IMR-90 (cell line): ENCODE results near the gene KRTAP20-3. TPM values are rescaled to one million over a fixed set of nuclear protein-coding genes. Genes with fewer than 3 reads are reported as not detected.

ENCODE experiments used
- ATAC-seq: fragments of 200-7000 bp; cut with Tn5 transposase; 2 replicates; pipeline ENCODE4 v1.9.1; 2020; ENCODE audit warnings: low read depth, mild to moderate bottlenecking, moderate library complexity
- BruUV-seq: library from RNA; stranded (reverse); fragments of 400-500 nt; replicated peaks from 2 replicates; lab custom pipeline; 2021; lab: Mats Ljungman, UMichigan
- CTCF ChIA-PET: fragments of 300-600 bp; formaldehyde crosslinking; extraction: SDS; loops from one replicate; lab custom pipeline; 2021; ENCODE audit warnings: antibody characterized with exemption; lab: Yijun Ruan, JAX
- POLR2A ChIA-PET: fragments of 300-600 bp; sonication (Branson Sonifier 250); formaldehyde crosslinking; loops from one replicate; lab custom pipeline; 2022; ENCODE audit warnings: antibody characterized with exemption; ENCODE audit not compliant: unreplicated experiment; lab: Charles Lee
- DNase-seq: peaks from one replicate; pipeline ENCODE4 v3.0.0; 2013
- H2AFZ ChIP-seq: replicated peaks from 2 replicates; pipeline ENCODE3; 2013; ENCODE audit warnings: low read length, mild to moderate bottlenecking; ENCODE audit not compliant: poor library complexity
- H2AK5ac ChIP-seq: 2 replicates; pipeline ENCODE4 v1.6.1; 2013; ENCODE audit warnings: low read depth, low read length, inconsistent platforms
- H2AK9ac ChIP-seq: replicated peaks from 2 replicates; pipeline ENCODE3; 2013; ENCODE audit warnings: mild to moderate bottlenecking, low read depth, low read length, moderate library complexity; ENCODE audit not compliant: poor library complexity
- H2BK120ac ChIP-seq: 2 replicates; pipeline ENCODE4 v1.6.1; 2013; ENCODE audit warnings: low read depth, low read length, inconsistent platforms
- H2BK15ac ChIP-seq: 3 replicates; pipeline ENCODE4 v1.6.1; 2013; ENCODE audit warnings: low read depth, low read length, inconsistent platforms
- H2BK20ac ChIP-seq: 2 replicates; pipeline ENCODE4 v1.6.1; 2013; ENCODE audit warnings: low read depth, mild to moderate bottlenecking, inconsistent platforms, low read length, moderate library complexity
- H2BK5ac ChIP-seq: 2 replicates; pipeline ENCODE4 v1.6.1; 2013; ENCODE audit warnings: mild to moderate bottlenecking, low read depth, low read length, inconsistent platforms; ENCODE audit not compliant: poor library complexity, severe bottlenecking
- H3K14ac ChIP-seq: replicated peaks from 2 replicates; pipeline ENCODE4 v1.6.1; 2013; ENCODE audit warnings: low read depth, low read length, inconsistent platforms
- H3K18ac ChIP-seq: 2 replicates; pipeline ENCODE4 v1.6.1; 2013; ENCODE audit warnings: low read depth, low read length, control low read depth
- H3K23ac ChIP-seq: 2 replicates; pipeline ENCODE4 v1.6.1; 2013; ENCODE audit warnings: low read depth, low read length, inconsistent platforms
- H3K27ac ChIP-seq: 2 replicates; pipeline ENCODE4 v1.5.1; 2013; ENCODE audit warnings: mild to moderate bottlenecking, control low read depth, low read length; ENCODE audit not compliant: insufficient read depth
- H3K27me3 ChIP-seq: 2 replicates; pipeline ENCODE4 v1.6.1; 2013; ENCODE audit warnings: low read length; ENCODE audit not compliant: control insufficient read depth, insufficient read depth
- H3K36me3 ChIP-seq: 2 replicates; pipeline ENCODE4 v1.6.1; 2013; ENCODE audit warnings: low read length, mixed read lengths; ENCODE audit not compliant: control insufficient read depth, insufficient read depth
- H3K4ac ChIP-seq: 2 replicates; pipeline ENCODE4 v1.6.1; 2013; ENCODE audit warnings: low read depth, low read length, inconsistent platforms
- H3K4me1 ChIP-seq: 2 replicates; pipeline ENCODE4 v1.6.1; 2013; ENCODE audit warnings: low read length, mixed read lengths; ENCODE audit not compliant: control insufficient read depth, insufficient read depth
- H3K4me2 ChIP-seq: 2 replicates; pipeline ENCODE4 v1.6.1; 2013; ENCODE audit warnings: low read depth, mild to moderate bottlenecking, control low read depth, low read length, moderate library complexity
- H3K4me3 ChIP-seq: 2 replicates; pipeline ENCODE4 v1.5.1; 2013; ENCODE audit warnings: low read depth, mild to moderate bottlenecking, control low read depth, low read length, moderate library complexity; ENCODE audit not compliant: insufficient read depth
- H3K56ac ChIP-seq: 2 replicates; pipeline ENCODE4 v1.6.1; 2013; ENCODE audit warnings: low read length, inconsistent platforms; ENCODE audit not compliant: insufficient read depth; ENCODE audit errors: extremely low read depth
- H3K79me1 ChIP-seq, 2 experiments: 2 replicates each; pipeline ENCODE4 v1.6.1; 2013; ENCODE audit warnings: low read length in 2 of 2, inconsistent platforms in 1 of 2, low read depth in 1 of 2
- H3K9ac ChIP-seq: 2 replicates; pipeline ENCODE4 v1.6.1; 2013; ENCODE audit warnings: low read depth, low read length, control low read depth
- H3K9me1 ChIP-seq: 2 replicates; pipeline ENCODE4 v1.6.1; 2013; ENCODE audit warnings: low read length, inconsistent platforms; ENCODE audit not compliant: insufficient read depth
- H3K9me3 ChIP-seq: 2 replicates; pipeline ENCODE4 v1.6.1; 2013; ENCODE audit warnings: low read length; ENCODE audit not compliant: control insufficient read depth, insufficient read depth
- H4K20me1 ChIP-seq: 2 replicates; pipeline ENCODE4 v1.6.1; 2013; ENCODE audit warnings: low read length, inconsistent platforms; ENCODE audit not compliant: insufficient read depth
- H4K5ac ChIP-seq: 2 replicates; pipeline ENCODE4 v1.6.1; 2013; ENCODE audit warnings: mild to moderate bottlenecking, low read depth, low read length, control low read depth
- H4K8ac ChIP-seq, 2 experiments: 2 replicates each; pipeline ENCODE4 v1.6.1; 2013; ENCODE audit warnings: low read depth in 2 of 2, low read length in 2 of 2, control low read depth in 1 of 2, inconsistent platforms in 1 of 2
- H4K91ac ChIP-seq: 2 replicates; pipeline ENCODE4 v1.6.1; 2013; ENCODE audit warnings: low read depth, low read length, inconsistent platforms; ENCODE audit not compliant: insufficient read depth
- BHLHE40 ChIP-seq: fragments of 150-350 bp; IDR thresholded peaks from 2 replicates; pipeline ENCODE4 v1.6.1; 2016; ENCODE audit warnings: mild to moderate bottlenecking, low read depth, low read length
- CEBPB ChIP-seq: IDR thresholded peaks from 2 replicates; pipeline ENCODE4 v1.6.1; 2012; ENCODE audit warnings: low read depth, low read length, improper control_type of control experiment
- CHD1 ChIP-seq: IDR thresholded peaks from 2 replicates; pipeline ENCODE4 v1.6.1; 2012; ENCODE audit warnings: low read depth, low read length, improper control_type of control experiment
- FOS ChIP-seq: fragments of 150-350 bp; IDR thresholded peaks from 2 replicates; pipeline ENCODE4 v1.6.1; 2016; ENCODE audit warnings: low read depth, low read length
- MAFK ChIP-seq: IDR thresholded peaks from 2 replicates; pipeline ENCODE4 v1.6.1; 2012; ENCODE audit warnings: low read depth, low read length, improper control_type of control experiment
- MAZ ChIP-seq: IDR thresholded peaks from 2 replicates; pipeline ENCODE4 v1.6.1; 2012; ENCODE audit warnings: low read depth, mild to moderate bottlenecking, low read length, improper control_type of control experiment, moderate library complexity, borderline replicate concordance
- MXI1 ChIP-seq: IDR thresholded peaks from 2 replicates; pipeline ENCODE4 v1.6.1; 2012; ENCODE audit warnings: low read depth, mild to moderate bottlenecking, low read length, moderate library complexity, borderline replicate concordance
- NFE2L2 ChIP-seq: fragments of 150-350 bp; IDR thresholded peaks from 2 replicates; pipeline ENCODE4 v1.6.1; 2016; ENCODE audit warnings: low read depth, mild to moderate bottlenecking, low read length
- POLR2A ChIP-seq: IDR thresholded peaks from 2 replicates; pipeline ENCODE4 v1.6.1; 2012; ENCODE audit warnings: mild to moderate bottlenecking, low read depth, low read length
- RAD21 ChIP-seq: IDR thresholded peaks from 2 replicates; pipeline ENCODE4 v1.6.1; 2012; ENCODE audit warnings: low read length, improper control_type of control experiment
- RCOR1 ChIP-seq: IDR thresholded peaks from 2 replicates; pipeline ENCODE4 v1.6.1; 2012; ENCODE audit warnings: mild to moderate bottlenecking, low read length, improper control_type of control experiment; ENCODE audit not compliant: insufficient replicate concordance
- RFX5 ChIP-seq: IDR thresholded peaks from 2 replicates; pipeline ENCODE4 v1.8.0; 2012; ENCODE audit warnings: low read depth, mild to moderate bottlenecking, low read length, moderate library complexity
- SMC3 ChIP-seq: fragments of 150-350 bp; IDR thresholded peaks from 2 replicates; pipeline ENCODE4 v1.6.1; 2016; ENCODE audit warnings: low read depth, mild to moderate bottlenecking, antibody characterized with exemption, low read length, moderate library complexity
- WGBS, 2 experiments: methylation state at CpG; one replicate each; pipeline versions ENCODE4 v1.1.5 to v1.1.7; 2013; ENCODE audit warnings: missing lambda C conversion rate in 2 of 2; ENCODE audit not compliant: insufficient read length in 1 of 2; ENCODE audit errors: extremely low coverage in 2 of 2; 5-methylcytosine and 5-hydroxymethylcytosine counted together
- dilution Hi-C: fragments of 300-500 bp; cut with HindIII; formaldehyde crosslinking; loops from one replicate; pipeline ENCODE4 v1.14.3; 2018; ENCODE audit warnings: low sequenced_read_pairs; ENCODE audit not compliant: unreplicated experiment
- in situ Hi-C: fragments of 300-500 bp; cut with MboI; formaldehyde crosslinking; loops from 3 replicates; pipeline ENCODE4 v1.14.3; 2019; ENCODE audit warnings: low sequenced_read_pairs, inconsistent platforms, mixed read lengths
- intact Hi-C: fragments of 100-400 bp; cut with micrococcal nuclease; formaldehyde crosslinking; loops from 2 replicates; pipeline ENCODE4 v1.10.0; 2022
- polyA plus RNA-seq, 3 experiments: library from polyadenylated mRNA; depleted of rRNA; stranded (reverse); fragments of >200 nt; gene quantifications; 2 replicates each; pipeline ENCODE4 v1.2.3, GENCODE V29; 2012; ENCODE audit warnings: low replicate concordance in 1 of 3
- total RNA-seq: library from RNA; depleted of rRNA; stranded (reverse); fragments of >200 nt; gene quantifications from 2 replicates; pipeline ENCODE4 v1.2.3, GENCODE V29; 2012
- TF ChIP-seq, protein P1 (sequence below): fragments of 150-350 bp; IDR thresholded peaks from 2 replicates; pipeline ENCODE4 v1.6.1; 2017; ENCODE audit warnings: mild to moderate bottlenecking, antibody characterized with exemption, low read length, low read depth
- TF ChIP-seq, protein P2 (sequence below): fragments of 150-350 bp; IDR thresholded peaks from 2 replicates; pipeline ENCODE4 v1.6.1; 2016; ENCODE audit warnings: low read depth, mild to moderate bottlenecking, low read length, moderate library complexity, borderline replicate concordance
- TF ChIP-seq, protein P3 (sequence below): conservative IDR thresholded peaks from 2 replicates; pipeline ENCODE4 v1.5.1; 2012; ENCODE audit warnings: mild to moderate bottlenecking, low read depth, low read length, improper control_type of control experiment

KRTAP20-3 gene
- total and polyA plus RNA-seq, 2 of the 4 experiments (the other 2 are of a cell fraction) = not detected

DNA sequence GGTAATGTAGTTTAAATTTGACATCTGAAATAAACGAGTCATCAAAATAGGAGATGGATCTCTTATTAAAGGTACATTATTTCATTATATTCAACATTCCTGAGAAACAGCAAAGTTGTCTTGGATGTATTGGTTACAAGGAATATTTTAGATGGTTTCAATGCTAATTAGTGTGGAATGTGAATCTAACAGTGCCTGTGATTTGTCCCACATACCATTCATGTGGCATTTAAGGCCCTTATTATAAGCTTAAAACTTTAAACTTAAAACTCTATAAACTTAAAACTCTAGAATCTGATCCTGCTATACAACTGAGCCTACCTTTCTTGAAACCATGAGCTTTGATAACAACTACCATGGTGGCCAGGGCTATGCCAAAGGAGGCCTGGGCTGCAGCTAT lies 41.9 kb upstream of the KRTAP20-3 start, which contains the start of gene KRTAP22-1:
KRTAP22-1 (plus strand) TSS at position 301 of the 400 bp plus-strand sequence.
- H3K23ac ChIP-seq = no peak within 1 kb of the TSS
- no peak within 1 kb of the TSS for H2BK120ac ChIP-seq
- H4K91ac ChIP-seq = no peak within 1 kb of the TSS
- no peak within 1 kb of the TSS for H2BK5ac ChIP-seq
- no peak within 1 kb of the TSS for H2AK5ac ChIP-seq
- H2AFZ ChIP-seq = no peak within 1 kb of the TSS
- no peak within 1 kb of the TSS for H3K4me3 ChIP-seq
- no peak within 1 kb of the TSS for H3K4me2 ChIP-seq
- ATAC-seq (no peak), DNase-seq (no peak)
- H4K8ac ChIP-seq = no peak within 1 kb of the TSS
- BruUV-seq = no TSS peak
- dilution Hi-C loops = no loop called here
- H2BK20ac ChIP-seq = no peak within 1 kb of the TSS
- TF ChIP-seq MXI1 (no peak), CHD1 (no peak), MAFK (no peak), SMC3 (no peak), RAD21 (no peak), MAZ (no peak), NFE2L2 (no peak), RFX5 (no peak), RCOR1 (no peak), CEBPB (no peak), POLR2A (no peak), FOS (no peak), BHLHE40 (no peak)
- TF ChIP-seq, protein P1, sequence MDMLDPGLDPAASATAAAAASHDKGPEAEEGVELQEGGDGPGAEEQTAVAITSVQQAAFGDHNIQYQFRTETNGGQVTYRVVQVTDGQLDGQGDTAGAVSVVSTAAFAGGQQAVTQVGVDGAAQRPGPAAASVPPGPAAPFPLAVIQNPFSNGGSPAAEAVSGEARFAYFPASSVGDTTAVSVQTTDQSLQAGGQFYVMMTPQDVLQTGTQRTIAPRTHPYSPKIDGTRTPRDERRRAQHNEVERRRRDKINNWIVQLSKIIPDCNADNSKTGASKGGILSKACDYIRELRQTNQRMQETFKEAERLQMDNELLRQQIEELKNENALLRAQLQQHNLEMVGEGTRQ = no peak
- TF ChIP-seq, protein P2, sequence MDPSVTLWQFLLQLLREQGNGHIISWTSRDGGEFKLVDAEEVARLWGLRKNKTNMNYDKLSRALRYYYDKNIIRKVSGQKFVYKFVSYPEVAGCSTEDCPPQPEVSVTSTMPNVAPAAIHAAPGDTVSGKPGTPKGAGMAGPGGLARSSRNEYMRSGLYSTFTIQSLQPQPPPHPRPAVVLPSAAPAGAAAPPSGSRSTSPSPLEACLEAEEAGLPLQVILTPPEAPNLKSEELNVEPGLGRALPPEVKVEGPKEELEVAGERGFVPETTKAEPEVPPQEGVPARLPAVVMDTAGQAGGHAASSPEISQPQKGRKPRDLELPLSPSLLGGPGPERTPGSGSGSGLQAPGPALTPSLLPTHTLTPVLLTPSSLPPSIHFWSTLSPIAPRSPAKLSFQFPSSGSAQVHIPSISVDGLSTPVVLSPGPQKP = no peak
- TF ChIP-seq, protein P3, sequence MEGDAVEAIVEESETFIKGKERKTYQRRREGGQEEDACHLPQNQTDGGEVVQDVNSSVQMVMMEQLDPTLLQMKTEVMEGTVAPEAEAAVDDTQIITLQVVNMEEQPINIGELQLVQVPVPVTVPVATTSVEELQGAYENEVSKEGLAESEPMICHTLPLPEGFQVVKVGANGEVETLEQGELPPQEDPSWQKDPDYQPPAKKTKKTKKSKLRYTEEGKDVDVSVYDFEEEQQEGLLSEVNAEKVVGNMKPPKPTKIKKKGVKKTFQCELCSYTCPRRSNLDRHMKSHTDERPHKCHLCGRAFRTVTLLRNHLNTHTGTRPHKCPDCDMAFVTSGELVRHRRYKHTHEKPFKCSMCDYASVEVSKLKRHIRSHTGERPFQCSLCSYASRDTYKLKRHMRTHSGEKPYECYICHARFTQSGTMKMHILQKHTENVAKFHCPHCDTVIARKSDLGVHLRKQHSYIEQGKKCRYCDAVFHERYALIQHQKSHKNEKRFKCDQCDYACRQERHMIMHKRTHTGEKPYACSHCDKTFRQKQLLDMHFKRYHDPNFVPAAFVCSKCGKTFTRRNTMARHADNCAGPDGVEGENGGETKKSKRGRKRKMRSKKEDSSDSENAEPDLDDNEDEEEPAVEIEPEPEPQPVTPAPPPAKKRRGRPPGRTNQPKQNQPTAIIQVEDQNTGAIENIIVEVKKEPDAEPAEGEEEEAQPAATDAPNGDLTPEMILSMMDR = no peak
- H3K9me1 ChIP-seq = no peaks in the 10 kb centered on the region
- ChIA-PET CTCF (no interaction called here), POLR2A (no interaction called here)
- H3K56ac ChIP-seq = no peak within 1 kb of the TSS
- H3K9me3 ChIP-seq = peaks cover 14% of the 10 kb centered on the region
- H3K18ac ChIP-seq = no peak within 1 kb of the TSS
- H3K4ac ChIP-seq = no peak within 1 kb of the TSS
- intact Hi-C loops = no loop called here
- no peak within 1 kb of the TSS for H3K9ac ChIP-seq
- H3K36me3 ChIP-seq = no peaks in the 10 kb centered on the region
- H3K14ac ChIP-seq = no peak within 1 kb of the TSS
- H3K27ac ChIP-seq = no peak within 1 kb of the TSS
- H2AK9ac ChIP-seq = no peak within 1 kb of the TSS
- no peak within 1 kb of the TSS for H2BK15ac ChIP-seq
- WGBS, 2 experiments = no CpG with 5 or more reads among the region's 1 CpG
- in situ Hi-C loops = no loop called here
- H4K5ac ChIP-seq = no peak within 1 kb of the TSS
- H4K20me1 ChIP-seq = no peaks in the 10 kb centered on the region
- no peaks in the 10 kb centered on the region for H3K79me1 ChIP-seq
- no peaks in the 10 kb centered on the region for H3K27me3 ChIP-seq
- H3K4me1 ChIP-seq = no peaks in the 10 kb centered on the region
